GM18499 (cell line): ENCODE results near the gene NACC2.

Experiments
- ATAC-seq: cut with Tn5 transposase; IDR thresholded peaks from one replicate; pipeline ENCODE4 v1.9.1; 2021; ENCODE audit warnings: moderate number of reproducible peaks; ENCODE audit not compliant: insufficient read depth, unreplicated experiment

NACC2 gene

GRCh38 chr9:136096505-136097001, 1.5 kb upstream of the NACC2 start:
- ATAC-seq, result no peak

- ATAC-seq, result no peak
These were observed 851 bp downstream of the NACC2 start for GRCh38 chr9:136093995-136094881.

- no peak for ATAC-seq
These were observed 1.6 kb downstream of the NACC2 start for GRCh38 chr9:136093346-136093986.

- no peak for ATAC-seq
These were observed 2.3 kb downstream of the NACC2 start for GRCh38 chr9:136092741-136093140.

- ATAC-seq, result no peak
These were observed 2.8 kb downstream of the NACC2 start for GRCh38 chr9:136092353-136092650.

GRCh38 chr9:136091582-136092352, 3.3 kb downstream of the NACC2 start:
- ATAC-seq, result no peak

- ATAC-seq, result no peak
These were observed 4.1 kb downstream of the NACC2 start for GRCh38 chr9:136090768-136091581.

GRCh38 chr9:136090056-136090735, 4.9 kb downstream of the NACC2 start:
- ATAC-seq, result no peak

GRCh38 chr9:136089697-136090045, 5.4 kb downstream of the NACC2 start:
- no peak for ATAC-seq

- no peak for ATAC-seq
These were observed 6.0 kb downstream of the NACC2 start for GRCh38 chr9:136088939-136089696.

- ATAC-seq, result no peak
These were observed 6.6 kb downstream of the NACC2 start for GRCh38 chr9:136088481-136088938.

- ATAC-seq, result no peak
These were observed 7.2 kb downstream of the NACC2 start for GRCh38 chr9:136087741-136088480.

- ATAC-seq, result no peak
These were observed 7.9 kb downstream of the NACC2 start for GRCh38 chr9:136086951-136087740.

- ATAC-seq, result no peak
These were observed 8.7 kb downstream of the NACC2 start for GRCh38 chr9:136086213-136086881.

GRCh38 chr9:136085815-136086212, 9.3 kb downstream of the NACC2 start:
- ATAC-seq, result no peak

GRCh38 chr9:136084063-136084944, 10.8 kb downstream of the NACC2 start:
- no peak for ATAC-seq
